GM19328 (cell line): ENCODE data around the gene SEC24A.
"Not testable (repeated sequence)": the region's sequence is repeated elsewhere in the genome, so short reads cannot be mapped to it uniquely, and the experiment has no call there.

Experiments used
- ATAC-seq: cut with Tn5 transposase; IDR thresholded peaks from one replicate; pipeline ENCODE4 v1.9.1; 2021; ENCODE audit warnings: mild to moderate bottlenecking, moderate library complexity; ENCODE audit not compliant: unreplicated experiment

Gene SEC24A

DNA sequence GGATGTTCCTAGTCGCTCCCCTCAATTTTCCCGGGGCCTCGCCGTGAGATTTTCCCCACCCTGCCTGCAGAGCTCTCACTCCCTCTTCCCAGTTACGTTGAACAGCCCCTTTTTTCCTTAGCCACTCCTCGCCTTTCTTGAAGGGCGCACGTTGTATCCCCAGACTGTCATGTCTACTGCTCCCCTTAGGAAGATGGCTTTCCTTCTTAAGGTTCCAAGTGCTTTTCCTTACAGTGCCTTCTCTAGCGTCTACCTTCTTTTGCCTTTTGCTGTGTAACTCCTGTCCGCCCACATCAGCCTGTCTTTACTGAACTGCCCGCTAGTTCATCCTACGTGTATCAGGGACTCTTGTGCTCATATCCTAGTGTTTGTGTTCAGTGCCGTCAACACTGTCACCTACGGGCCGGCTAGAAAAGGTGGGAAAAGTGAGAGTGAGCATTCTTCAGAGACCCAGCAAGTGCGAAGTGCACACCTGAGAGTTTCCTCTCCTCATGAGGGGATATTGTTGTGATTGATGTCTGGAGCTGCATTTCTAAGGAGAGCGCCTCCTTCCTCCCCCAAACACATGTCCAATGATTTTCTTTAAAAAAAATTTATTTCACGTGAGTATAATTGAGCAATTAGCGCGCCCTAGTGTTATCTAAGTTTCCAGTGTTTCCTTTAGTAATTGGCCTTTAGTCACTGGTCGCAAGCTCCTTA, 90.5 kb downstream of the SEC24A start:
- ATAC-seq = no peak

DNA sequence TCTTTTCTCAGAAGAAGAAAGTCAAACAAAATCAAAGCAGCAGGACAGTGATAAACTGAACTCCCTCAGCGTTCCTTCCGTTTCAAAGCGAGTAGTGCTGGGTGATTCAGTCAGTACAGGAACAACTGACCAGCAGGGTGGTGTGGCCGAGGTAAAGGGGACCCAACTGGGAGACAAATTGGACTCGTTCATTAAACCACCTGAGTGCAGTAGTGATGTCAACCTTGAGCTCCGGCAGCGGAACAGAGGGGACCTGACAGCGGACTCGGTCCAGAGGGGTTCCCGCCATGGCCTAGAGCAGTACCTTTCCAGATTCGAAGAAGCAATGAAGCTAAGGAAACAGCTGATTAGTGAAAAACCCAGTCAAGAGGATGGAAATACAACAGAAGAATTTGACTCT, 92.5 kb downstream of the SEC24A start:
- no peak for ATAC-seq

DNA sequence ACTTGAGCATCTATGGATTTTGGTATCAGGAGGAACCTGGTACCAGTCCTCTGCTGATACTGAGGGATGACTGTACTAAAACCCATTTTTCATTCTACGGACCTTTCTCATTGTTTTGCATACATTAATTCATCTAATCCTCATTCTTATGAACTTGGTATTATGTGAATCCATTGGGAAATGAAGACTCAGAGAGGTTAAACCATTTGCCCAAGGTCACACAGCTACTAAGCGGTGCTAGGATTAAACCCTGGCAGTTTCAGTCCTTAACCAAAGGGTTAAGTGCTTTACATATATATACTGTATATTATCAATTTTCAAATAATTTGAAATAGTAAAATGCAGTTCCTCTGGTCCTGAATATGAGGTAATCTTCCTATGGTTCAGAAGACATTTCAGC, 93.5 kb downstream of the SEC24A start:
- no peak for ATAC-seq

DNA sequence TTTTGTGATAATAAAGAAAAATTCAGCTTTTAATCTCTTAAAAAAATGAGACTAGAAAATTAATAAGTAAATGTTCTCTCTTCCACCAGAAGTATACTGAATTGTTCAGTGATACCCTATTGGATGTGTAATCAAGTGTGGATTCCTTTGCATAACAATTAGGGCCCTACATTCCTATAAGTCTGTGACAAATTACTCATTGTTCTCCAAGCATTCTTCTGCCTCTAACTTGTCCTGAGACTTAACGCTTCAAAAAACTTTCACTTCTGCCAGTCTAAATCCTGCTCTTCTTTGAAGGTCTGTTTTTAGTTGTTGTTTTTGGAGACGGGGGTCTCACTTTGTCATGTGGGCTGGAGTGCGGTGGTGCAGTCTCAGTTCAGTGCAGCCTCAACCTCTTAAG, 100.8 kb downstream of the SEC24A start:
- ATAC-seq = no peak

DNA sequence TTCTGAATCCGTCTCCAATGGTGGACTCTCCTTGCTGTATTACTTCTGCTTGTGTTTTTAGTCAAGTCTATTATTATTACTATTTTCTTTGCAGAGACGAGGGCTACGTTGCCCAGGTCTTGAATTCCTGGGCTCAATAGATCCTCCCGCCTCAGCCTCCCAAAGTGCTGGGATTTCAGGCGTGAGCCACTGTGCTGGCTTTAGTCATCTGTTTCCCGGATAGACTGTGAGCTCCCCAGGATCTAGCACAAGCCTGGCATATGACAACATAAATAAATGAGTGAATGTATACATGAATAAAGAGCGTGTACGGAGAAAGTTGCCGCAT, 109.6 kb downstream of the SEC24A start:
- ATAC-seq = no peak

DNA sequence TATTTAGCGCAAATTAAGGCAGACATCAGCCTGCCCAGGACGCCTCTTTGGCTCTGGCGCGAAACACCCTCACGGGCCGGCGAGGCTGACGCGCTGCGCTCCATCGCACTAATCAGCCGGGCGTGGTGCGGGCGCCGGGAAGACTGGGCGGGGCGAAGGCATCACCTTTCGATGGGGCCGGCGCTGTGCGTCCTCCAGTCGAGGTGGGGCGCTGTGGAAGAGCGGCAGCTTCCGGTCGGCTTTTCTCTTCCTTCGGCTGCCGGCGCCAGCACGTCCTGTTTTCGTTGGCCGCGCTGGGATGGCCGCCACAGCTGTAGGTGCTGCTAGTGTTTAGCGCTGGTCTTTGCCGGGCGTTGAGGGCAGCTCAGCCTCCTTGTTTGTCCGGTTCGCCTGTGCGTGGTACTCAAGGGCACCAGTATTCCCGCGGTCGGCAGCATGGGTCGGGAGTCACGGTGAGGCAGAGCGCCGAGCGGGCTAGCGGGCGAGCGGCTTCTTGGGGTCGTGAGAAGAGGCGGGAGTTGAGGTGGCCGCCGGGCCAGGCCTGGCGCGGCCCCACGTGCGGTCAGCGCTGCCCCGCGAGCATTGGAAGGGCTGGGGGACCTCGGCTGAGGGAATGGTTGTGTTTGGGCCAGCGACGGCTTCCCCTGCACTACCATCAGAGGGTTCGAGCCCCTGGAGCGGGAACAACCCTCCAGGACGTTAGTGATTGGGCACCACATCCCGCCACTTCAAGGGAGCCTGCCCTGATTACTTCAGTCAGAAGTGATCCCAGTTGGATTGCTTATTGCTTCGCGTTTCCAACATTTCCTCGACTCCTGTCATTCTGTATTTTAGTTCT, 110.1 kb downstream of the SEC24A start, which contains the start of gene DDX46:
Gene DDX46, plus strand, starts transcription at position 276 of the 838 bp plus-strand sequence. Its CDS starts 160 bp downstream, at position 436.
- peak; percentile 97 for ATAC-seq

DNA sequence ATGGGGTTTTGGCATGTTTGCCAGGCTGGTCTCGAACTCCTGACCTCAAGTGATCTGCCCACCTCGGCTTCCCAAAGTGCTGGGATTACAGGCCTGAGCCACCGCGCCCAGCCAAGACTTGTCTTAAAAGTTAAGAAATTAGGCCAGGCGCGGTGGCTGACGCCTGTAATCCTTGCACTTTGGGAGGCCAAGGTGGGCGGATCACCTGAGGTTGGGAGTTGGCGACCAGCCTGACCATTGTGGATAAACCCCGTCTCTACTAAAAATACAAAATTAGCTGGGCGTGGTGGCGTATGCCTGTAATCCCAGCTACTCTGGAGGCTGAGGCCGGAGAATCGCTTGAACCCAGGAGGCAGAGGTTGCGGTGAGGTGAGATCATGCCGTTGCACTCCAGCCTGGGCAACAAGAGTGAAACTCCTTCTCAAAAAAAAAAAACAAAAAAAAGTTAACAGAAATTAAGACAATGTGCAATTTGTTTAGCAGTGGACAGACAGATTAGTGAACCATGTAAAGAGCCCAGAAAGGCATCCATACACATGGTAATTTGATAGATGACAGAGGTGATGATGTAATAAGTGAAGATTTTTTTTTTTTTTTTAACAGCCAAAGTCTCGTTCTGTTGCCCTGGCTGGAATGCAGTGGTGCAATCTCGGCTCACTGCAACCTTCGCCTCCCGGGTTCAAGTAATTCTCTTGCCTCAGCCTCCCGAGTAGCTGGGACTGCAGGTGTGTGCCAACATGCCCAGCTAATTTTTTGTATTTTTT, 119.1 kb downstream of the SEC24A start:
- ATAC-seq = not testable (repeated sequence)

GRCh38 chr5:134769206-134769605, 120.6 kb downstream of the SEC24A start:
- no peak for ATAC-seq

- no peak for ATAC-seq
These were observed 124.0 kb downstream of the SEC24A start for GRCh38 chr5:134772461-134773125.

DNA sequence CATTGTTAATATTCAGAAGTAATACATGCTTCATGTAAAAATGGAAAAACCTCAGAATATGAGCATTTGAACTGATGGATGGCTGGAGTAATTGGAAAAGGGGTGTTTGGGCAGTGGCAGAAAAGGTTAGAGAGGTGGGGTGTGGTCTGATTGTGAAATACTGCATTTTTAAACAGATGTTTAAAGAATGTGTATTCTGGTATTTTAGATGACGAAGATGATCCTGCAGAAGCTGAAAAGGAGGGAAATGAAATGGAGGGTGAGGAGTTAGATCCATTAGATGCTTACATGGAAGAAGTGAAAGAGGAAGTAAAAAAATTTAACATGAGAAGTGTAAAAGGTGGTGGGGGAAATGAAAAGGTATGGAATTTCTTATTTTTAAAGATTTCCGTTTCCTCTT, 128.8 kb downstream of the SEC24A start:
- no peak for ATAC-seq
